GM18867 (cell line): ENCODE data around the gene RTF2.

Source experiments
- ATAC-seq: cut with Tn5 transposase; IDR thresholded peaks from one replicate; pipeline ENCODE4 v1.9.1; 2021; ENCODE audit warnings: mild to moderate bottlenecking, moderate library complexity; ENCODE audit not compliant: unreplicated experiment

Gene RTF2

DNA sequence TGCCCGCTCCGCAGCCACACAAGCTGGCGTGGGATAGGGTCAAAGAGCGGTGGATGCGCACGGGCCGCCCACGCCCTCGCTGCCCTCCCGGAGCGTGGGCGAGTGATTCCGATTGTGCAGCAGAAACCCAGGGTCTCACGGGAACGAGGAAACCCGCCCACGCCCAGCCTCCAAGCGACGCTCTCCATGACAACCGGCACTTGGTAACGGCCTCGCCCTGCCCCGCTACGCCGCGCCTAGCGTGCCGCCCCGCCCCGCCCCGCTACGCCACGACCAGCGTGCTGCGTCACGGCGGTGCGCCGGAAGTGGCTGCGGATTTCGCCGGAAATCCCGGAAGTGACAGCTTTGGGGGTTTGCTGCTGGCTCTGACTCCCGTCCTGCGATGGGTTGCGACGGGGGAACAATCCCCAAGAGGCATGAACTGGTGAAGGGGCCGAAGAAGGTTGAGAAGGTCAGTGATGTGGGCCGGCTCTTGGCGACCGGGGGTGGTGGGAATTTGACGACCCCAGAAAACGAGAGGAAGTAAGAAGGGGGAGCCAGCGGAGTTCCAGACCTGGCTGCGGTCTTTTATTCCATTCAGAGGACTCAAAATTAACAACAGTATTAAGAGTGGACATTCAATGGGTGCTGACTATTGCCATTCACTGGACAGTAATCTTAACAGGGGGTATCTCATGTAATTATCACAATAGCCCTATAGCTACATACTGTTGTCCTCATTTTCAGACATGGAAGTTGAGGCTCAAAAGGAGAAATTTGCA, at the start of gene RTF2:
RTF2 (plus strand) TSS at position 312 of the 761 bp plus-strand sequence; CDS start at position 383, 71 bp downstream.
- peak; percentile 97 for ATAC-seq

DNA sequence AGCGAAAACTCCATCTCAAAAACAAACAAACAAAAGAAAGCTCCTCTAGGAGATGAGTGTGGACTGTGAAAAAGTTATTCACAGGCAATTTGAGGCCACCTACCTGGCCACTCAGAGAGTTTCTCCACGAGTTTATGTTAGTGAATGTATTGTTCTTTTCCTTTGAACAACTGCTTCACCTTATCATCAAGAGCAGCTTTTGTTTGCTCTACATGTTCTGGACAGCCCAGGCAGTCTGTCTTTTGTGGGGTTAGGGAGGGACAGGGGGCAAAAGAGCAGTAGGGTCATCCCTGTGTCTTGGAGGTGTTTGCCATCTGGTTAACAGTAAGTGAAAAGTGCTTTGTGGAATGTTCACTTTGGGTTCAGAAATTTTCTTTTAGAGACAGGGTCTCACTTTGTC, 48.4 kb upstream of the RTF2 start:
- ATAC-seq: no peak

GRCh38 chr20:56420940-56421688, 47.3 kb upstream of the RTF2 start:
- ATAC-seq: no peak

GRCh38 chr20:56422076-56422823, 46.2 kb upstream of the RTF2 start:
- no peak for ATAC-seq

DNA sequence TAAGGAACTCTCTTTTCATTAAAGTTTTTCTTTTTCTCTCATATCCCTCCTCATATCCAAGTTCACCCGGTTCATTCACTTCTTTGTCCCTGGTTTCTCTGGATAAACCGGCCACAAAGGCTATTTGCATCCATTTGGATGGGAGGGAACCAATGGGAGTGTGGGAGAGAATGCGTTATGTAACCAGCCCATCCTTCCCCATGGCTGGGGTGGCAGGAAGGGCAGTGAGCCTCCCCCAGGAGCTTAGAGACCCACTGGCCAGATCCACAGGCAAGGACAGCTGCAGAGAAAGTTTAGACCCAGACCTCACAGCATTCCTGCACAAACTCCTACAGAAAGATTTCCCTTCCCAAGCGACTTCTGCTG, 45.6 kb upstream of the RTF2 start:
- no peak for ATAC-seq

GRCh38 chr20:56423211-56423610, 45.2 kb upstream of the RTF2 start:
- ATAC-seq: no peak

DNA sequence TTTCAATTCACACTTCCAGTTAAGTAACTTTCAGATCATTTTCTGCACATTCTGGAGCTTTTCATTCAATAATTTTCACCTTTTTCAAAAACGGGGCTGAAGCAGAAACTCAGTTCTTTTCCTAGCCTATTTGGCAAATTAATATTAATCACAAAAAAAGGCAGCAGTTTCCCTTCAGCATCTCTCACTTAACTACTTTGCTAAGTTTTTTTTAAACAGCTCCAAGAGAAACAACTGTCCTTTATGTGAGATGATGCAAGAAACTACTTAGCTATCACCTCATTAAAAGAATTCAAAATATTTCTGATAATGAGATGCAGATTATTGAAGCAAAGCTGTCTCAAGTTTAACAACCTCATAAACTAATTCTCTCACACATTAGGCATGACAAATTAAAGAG, 44.5 kb upstream of the RTF2 start:
- no peak for ATAC-seq

DNA sequence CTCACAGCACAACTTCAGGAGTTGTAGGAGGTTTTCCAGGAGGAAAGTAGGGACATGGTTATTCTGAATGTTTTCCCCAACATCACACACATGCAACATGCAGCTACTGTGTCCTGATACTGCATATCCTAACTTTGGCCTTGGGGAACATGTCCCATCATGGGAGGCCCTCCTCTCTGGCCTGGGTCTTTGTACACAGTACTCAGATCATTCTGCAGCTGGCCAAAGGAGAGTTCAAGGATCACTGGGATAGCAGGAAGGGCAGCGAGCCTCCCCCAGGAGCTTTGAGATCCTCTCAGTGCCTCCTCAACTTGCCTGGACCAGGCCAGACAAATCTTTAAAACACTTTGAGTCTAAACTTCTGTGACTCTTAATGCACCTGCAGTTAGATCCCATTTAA, 43.5 kb upstream of the RTF2 start:
- ATAC-seq: no peak

- no peak for ATAC-seq
Observed at GRCh38 chr20:56426026-56426425, 42.4 kb upstream of the RTF2 start.

DNA sequence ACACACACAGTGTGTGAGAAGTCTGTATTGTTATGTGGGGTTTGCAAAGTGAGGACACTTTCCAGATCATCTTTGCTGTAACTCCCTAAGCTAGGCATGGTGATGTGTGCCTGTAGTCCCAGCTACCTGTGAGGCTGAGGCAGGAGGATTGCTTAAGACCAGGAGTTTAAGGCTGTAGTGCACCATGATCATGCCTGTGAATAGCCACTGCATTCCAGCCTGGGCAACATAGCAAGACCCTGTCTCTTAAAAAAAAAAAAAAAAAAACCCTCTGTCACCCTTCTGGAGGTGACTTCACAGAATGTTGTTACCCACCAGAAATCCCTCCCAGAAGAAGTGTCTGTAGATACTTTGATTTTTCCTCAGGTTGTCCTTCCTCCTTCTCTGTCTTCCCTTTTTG, 41.5 kb upstream of the RTF2 start:
- ATAC-seq: no peak

DNA sequence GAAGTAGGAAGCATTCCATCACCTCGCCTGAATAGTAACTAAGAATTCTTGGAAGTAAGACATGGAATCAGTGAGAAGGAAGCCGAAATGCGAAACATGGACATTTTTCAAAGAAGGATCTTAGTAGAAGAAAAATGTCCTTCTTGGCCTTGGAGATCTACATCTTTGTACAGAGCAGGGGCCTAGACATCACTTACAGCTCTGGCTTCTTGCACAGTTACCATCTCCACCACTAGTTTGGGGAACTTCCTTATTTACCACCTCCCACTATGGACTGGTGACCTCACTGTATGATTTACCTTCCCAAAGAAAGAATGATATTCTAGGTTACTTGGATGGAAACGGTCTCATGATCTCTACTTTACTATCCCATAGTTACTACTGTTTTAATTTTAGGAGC, 40.6 kb upstream of the RTF2 start:
- ATAC-seq: no peak

- no peak for ATAC-seq
Observed at GRCh38 chr20:56428410-56428809, 40.0 kb upstream of the RTF2 start.

DNA sequence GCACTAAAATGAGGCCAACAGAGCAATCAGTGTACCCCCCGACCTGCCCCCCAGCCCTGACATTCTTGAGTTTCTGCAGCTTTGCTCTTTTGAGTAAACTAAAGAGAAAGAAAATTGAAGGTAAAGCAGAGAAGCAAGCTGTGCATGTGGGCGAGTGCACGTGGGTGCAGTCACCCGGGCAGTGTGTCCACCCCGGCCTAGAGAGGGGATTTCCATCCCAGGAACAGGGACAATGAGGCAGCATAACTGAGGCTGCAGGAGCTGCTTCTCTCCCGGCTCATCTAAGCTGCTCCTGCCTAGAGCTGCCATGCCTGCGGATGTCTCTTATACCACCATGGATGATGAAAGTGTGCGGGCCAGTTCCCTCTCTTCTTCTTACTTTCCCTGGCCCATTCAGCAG, 39.5 kb upstream of the RTF2 start:
- no peak for ATAC-seq

DNA sequence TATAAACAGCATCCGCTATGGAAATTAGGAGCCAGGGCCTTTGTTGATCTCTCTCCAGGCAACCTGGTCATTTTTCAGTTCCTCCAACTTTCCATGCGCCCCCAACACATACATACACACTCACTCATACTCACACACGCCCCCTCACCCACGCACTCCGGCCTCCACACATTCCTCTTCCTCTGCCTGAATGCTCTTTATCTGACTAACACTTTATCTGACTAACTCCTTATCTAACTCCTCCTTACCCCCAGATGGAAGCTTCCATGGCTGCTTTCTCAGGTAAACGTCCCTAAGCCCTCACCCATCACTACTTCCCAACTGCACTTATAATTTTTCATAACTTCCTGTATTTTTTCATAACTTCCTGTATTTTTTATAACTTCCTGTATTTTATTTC, 38.9 kb upstream of the RTF2 start:
- no peak for ATAC-seq

- no peak for ATAC-seq
Observed at GRCh38 chr20:56429941-56430340, 38.5 kb upstream of the RTF2 start.

- ATAC-seq: no peak
Observed at GRCh38 chr20:56430461-56430860, 38.0 kb upstream of the RTF2 start.

DNA sequence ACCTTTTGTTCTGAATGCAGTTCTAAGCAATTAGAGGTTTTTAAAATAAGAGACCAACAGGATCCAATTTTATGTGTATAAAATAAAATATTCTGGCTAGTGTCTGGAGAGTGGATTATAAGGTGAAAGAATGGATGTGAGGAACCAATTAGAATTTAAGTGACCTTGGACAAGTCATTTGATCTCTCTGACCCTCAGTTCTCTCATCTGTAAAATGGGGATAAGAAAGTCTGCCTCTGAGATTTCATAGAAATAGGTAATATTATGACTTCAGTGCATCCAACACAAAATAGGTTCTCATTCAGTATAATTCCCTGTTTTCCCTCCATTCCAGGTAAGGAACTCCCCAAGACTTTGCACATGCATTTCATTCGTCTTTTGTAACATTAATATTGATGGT, 37.5 kb upstream of the RTF2 start:
- ATAC-seq: no peak

GRCh38 chr20:56431471-56431870, 37.0 kb upstream of the RTF2 start:
- no peak for ATAC-seq

DNA sequence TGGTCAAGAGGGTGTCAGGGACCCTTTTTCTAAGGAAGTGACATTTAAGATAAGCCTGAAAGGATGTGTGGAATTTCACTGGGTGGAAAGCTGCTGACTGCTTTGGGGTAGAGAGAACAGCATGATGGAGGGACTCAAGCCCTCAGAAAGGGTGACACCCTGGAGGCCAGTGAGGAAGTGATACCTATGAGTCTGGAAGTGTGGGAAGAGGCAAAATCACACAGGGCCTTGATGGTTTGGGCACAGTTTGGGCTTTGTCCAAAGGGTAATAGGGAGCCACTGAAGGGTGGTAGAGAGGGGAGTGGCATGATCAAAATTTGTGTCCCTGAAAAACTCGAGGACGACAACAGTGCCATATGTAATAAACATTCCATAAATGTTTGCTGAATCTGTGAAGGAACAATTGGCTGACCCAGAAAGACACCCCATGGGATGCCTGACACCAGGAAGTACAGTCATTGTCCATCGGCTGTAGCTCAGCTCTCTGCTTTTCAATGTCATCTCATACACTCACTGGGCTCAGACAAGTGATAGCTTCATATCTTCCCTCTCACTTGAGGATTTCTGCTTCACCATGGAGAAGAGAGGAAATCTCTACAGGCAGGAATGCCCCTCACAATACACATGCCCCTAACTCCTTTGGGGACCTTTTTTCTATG, 35.1 kb upstream of the RTF2 start:
- no peak for ATAC-seq

DNA sequence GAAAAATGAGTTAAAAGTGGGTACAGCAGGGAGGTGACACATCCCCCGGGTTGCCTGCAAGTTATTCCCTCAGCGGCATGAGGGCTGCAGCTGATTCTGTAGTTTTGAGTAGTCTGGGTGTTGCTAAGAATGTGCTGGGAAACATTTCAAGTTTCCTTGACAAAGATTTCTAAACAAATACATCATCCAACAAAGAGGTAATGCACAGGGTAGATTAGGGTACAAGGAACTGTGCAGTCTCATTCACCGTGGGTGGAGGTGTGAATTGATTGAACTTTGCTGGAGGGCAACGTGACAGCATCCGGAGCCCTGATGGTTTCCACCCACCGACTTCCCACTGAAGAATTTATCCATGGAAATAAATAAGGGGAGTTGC, 34.6 kb upstream of the RTF2 start:
- ATAC-seq: no peak

- ATAC-seq: no peak
Observed at GRCh38 chr20:56437196-56437960, 31.0 kb upstream of the RTF2 start.
